KMS-11 (cell line): ENCODE measurements around the gene CFAP20.

Experiments used
- H2AFZ ChIP-seq: fragments of 200-600 bp; sonication (generic); 2 replicates; pipeline ENCODE4 v1.6.1; 2016; ENCODE audit warnings: antibody characterized with exemption, mixed run types, low read depth
- H3K27ac ChIP-seq: fragments of 200-600 bp; sonication (generic); 2 replicates; pipeline ENCODE4 v1.6.1; 2016; ENCODE audit warnings: mild to moderate bottlenecking, mixed run types
- H3K27me3 ChIP-seq: fragments of 200-600 bp; sonication (generic); 2 replicates; pipeline ENCODE4 v1.6.1; 2017; ENCODE audit warnings: mild to moderate bottlenecking, low read depth, mixed run types, moderate library complexity; ENCODE audit not compliant: insufficient read depth
- H3K36me3 ChIP-seq: fragments of 200-600 bp; sonication (generic); 2 replicates; pipeline ENCODE4 v1.6.1; 2017; ENCODE audit warnings: mild to moderate bottlenecking, mixed run types; ENCODE audit not compliant: insufficient read depth
- H3K4me1 ChIP-seq: fragments of 200-600 bp; sonication (generic); 2 replicates; pipeline ENCODE4 v1.6.1; 2016; ENCODE audit warnings: mild to moderate bottlenecking, low read depth, mixed run types; ENCODE audit not compliant: poor library complexity, severe bottlenecking
- H3K4me2 ChIP-seq: fragments of 200-600 bp; sonication (generic); 2 replicates; pipeline ENCODE4 v1.7.0; 2016; ENCODE audit warnings: mild to moderate bottlenecking, mixed run types
- H3K4me3 ChIP-seq: fragments of 200-600 bp; sonication (generic); IDR thresholded peaks from 2 replicates; pipeline ENCODE4 v1.6.1; 2017; ENCODE audit warnings: low read depth, low read length, mixed read lengths; ENCODE audit not compliant: insufficient read depth
- H3K79me2 ChIP-seq: fragments of 200-600 bp; sonication (generic); 2 replicates; pipeline ENCODE4 v1.6.1; 2016; ENCODE audit warnings: low read depth, mixed run types; ENCODE audit not compliant: insufficient read depth
- H3K9ac ChIP-seq: fragments of 200-600 bp; sonication (generic); 2 replicates; pipeline ENCODE4 v1.6.1; 2016; ENCODE audit warnings: mild to moderate bottlenecking, mixed run types
- H4K20me1 ChIP-seq: fragments of 200-600 bp; sonication (generic); 2 replicates; pipeline ENCODE4 v1.6.1; 2016; ENCODE audit warnings: mild to moderate bottlenecking, mixed run types; ENCODE audit not compliant: insufficient read depth
- CTCF ChIP-seq: fragments of 200-600 bp; sonication (generic); conservative IDR thresholded peaks from 2 replicates; pipeline ENCODE4 v1.6.1; 2017; ENCODE audit warnings: low read depth, mild to moderate bottlenecking, antibody characterized with exemption, low read length, moderate library complexity, mixed read lengths

CFAP20 gene

DNA sequence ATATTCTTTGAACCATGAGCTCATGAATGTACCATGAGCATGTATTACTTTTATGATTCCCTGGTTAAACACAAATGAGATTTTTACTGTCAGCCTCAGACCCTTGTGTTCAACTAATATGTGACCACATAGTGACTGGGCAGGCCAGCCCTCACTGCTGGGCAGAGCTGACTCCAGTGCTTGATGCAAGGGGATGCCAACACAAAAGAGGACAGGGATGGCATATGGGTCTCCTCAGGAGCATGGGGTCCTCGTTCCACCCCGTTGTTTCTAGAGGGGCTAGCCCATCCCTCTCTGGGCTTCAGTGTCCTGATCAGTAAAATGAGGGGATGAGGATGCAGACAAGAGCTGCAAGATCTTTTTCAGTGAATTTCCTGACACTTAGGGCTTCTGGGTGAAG lies 19.3 kb downstream of the CFAP20 start:
- Histone ChIP-seq H3K27ac (no peak overlapping the region), H3K4me1 (no peaks in the 10 kb centered on the region), H3K79me2 (no peaks in the 10 kb centered on the region), H2AFZ (no peak overlapping the region), H3K36me3 (0 out of 2 replicates have a peak, but pooled peaks cover 3% of the 10 kb centered on the region), H3K4me3 (no peak overlapping the region), H4K20me1 (no peaks in the 10 kb centered on the region), H3K9ac (no peak overlapping the region), H3K27me3 (no peaks in the 10 kb centered on the region), H3K4me2 (no peak overlapping the region)
- no peak for TF ChIP-seq CTCF

- Histone ChIP-seq H4K20me1 (no peaks in the 10 kb centered on the region), H3K9ac (no peak overlapping the region), H3K27me3 (no peaks in the 10 kb centered on the region), H3K27ac (no peak overlapping the region), H3K79me2 (no peaks in the 10 kb centered on the region), H3K4me1 (no peaks in the 10 kb centered on the region), H2AFZ (no peak overlapping the region), H3K4me2 (no peak overlapping the region), H3K4me3 (no peak overlapping the region), H3K36me3 (0 out of 2 replicates have a peak, but pooled peaks cover 3% of the 10 kb centered on the region)
- no peak for TF ChIP-seq CTCF
These were observed 19.9 kb downstream of the CFAP20 start for GRCh38 chr16:58109330-58109729.

DNA sequence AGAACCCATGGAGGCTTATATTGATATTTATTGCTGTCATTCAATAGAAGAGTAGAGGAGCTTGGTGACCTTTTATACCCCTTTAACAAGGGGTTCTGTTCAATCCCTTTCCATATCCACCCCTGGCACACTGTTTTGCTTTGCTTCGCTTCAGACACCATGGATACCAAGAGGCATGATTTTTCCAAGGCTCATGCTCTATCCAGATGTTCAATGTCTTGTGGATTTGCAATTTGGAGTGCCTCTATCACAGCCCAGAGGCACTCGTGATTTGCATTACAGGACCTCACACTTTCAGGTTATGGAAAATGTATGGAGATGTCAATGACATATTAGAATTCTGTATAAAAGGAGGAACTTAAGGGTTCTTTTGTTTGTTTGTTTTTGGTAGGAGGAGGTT lies 21.5 kb downstream of the CFAP20 start:
- TF ChIP-seq CTCF: no peak
- H3K27me3 ChIP-seq: no peaks in the 10 kb centered on the region
- H3K9ac ChIP-seq: no peak overlapping the region
- no peaks in the 10 kb centered on the region for H3K79me2 ChIP-seq
- H4K20me1 ChIP-seq: no peaks in the 10 kb centered on the region
- no peak overlapping the region for H3K27ac ChIP-seq
- no peak overlapping the region for H3K4me3 ChIP-seq
- no peaks in the 10 kb centered on the region for H3K36me3 ChIP-seq
- H2AFZ ChIP-seq: no peak overlapping the region
- no peaks in the 10 kb centered on the region for H3K4me1 ChIP-seq
- no peak overlapping the region for H3K4me2 ChIP-seq

GRCh38 chr16:58107228-58107627 lies 22.0 kb downstream of the CFAP20 start:
- H3K9ac ChIP-seq: no peak overlapping the region
- TF ChIP-seq CTCF: no peak
- H3K27ac ChIP-seq: no peak overlapping the region
- H3K4me2 ChIP-seq: no peak overlapping the region
- no peak overlapping the region for H3K4me3 ChIP-seq
- H3K27me3 ChIP-seq: no peaks in the 10 kb centered on the region
- H3K79me2 ChIP-seq: no peaks in the 10 kb centered on the region
- no peaks in the 10 kb centered on the region for H3K4me1 ChIP-seq
- no peaks in the 10 kb centered on the region for H3K36me3 ChIP-seq
- H4K20me1 ChIP-seq: no peaks in the 10 kb centered on the region
- no peak overlapping the region for H2AFZ ChIP-seq
